Breast epithelium (tissue), 4 donors: ENCODE data around the gene SLC25A1. TPM values are rescaled to one million over a fixed set of nuclear protein-coding genes. Genes with fewer than 3 reads are reported as not detected.

Experiments
- DNase-seq, 2 donors: peaks; one replicate each; pipeline ENCODE4 v3.0.0-alpha.2; 2019; ENCODE audit warnings: low spot score in 2 of 2
- H3K27ac ChIP-seq, 2 donors: fragments of 200-600 bp; sonication (generic) in 1 of 2; one replicate each; pipeline ENCODE4 v1.5.1; 2016 to 2019; ENCODE audit warnings: mild to moderate bottlenecking in 1 of 2
- H3K27me3 ChIP-seq, 2 donors: fragments of 200-600 bp; sonication (generic) in 1 of 2; one replicate each; pipeline versions ENCODE4 v1.5.1 to v1.6.0; 2017 to 2019; ENCODE audit warnings: control low read depth in 1 of 2, mild to moderate bottlenecking in 1 of 2
- H3K36me3 ChIP-seq: fragments of 200-600 bp; one replicate; pipeline ENCODE4 v1.5.1; 2019
- H3K4me1 ChIP-seq, 2 donors: fragments of 200-600 bp; sonication (generic); one replicate each; pipeline ENCODE4 v1.5.1; 2016 to 2019; ENCODE audit warnings: control low read depth in 1 of 2
- H3K4me3 ChIP-seq, 3 donors: fragments of 200-600 bp; sonication (generic); 1 replicate in 2 of 3; 2 replicates in 1 of 3; pipeline ENCODE4 v1.5.1; 2016 to 2019; ENCODE audit warnings: mild to moderate bottlenecking in 3 of 3, moderate library complexity in 2 of 3
- H3K9me3 ChIP-seq, 2 donors: fragments of 200-600 bp; sonication (generic) in 1 of 2; one replicate each; pipeline ENCODE4 v1.5.1; 2016 to 2019; ENCODE audit warnings: control low read depth in 1 of 2
- CTCF ChIP-seq, 3 donors: fragments of 450-650 bp; IDR thresholded peaks; one replicate each; pipeline ENCODE4 v1.5.1; 2016 to 2017; ENCODE audit warnings: antibody characterized with exemption in 3 of 3, mild to moderate bottlenecking in 3 of 3, moderate library complexity in 3 of 3
- POLR2A ChIP-seq: fragments of 450-650 bp; IDR thresholded peaks from one replicate; pipeline ENCODE4 v1.6.1; 2016; ENCODE audit warnings: antibody characterized with exemption, mild to moderate bottlenecking, moderate library complexity
- POLR2AphosphoS5 ChIP-seq, 3 donors: sonication (generic); formaldehyde crosslinking; IDR thresholded peaks; one replicate each; pipeline ENCODE4 v1.6.1; 2017; ENCODE audit warnings: antibody characterized with exemption in 3 of 3
- intact Hi-C: fragments of 100-400 bp; cut with DNase I; formaldehyde crosslinking; loops from one replicate; pipeline ENCODE4 v1.15.1; 2023; ENCODE audit warnings: low total_unique reads
- total RNA-seq, 3 donors: library from RNA; depleted of rRNA; stranded (reverse); fragments of >200 nt; gene quantifications; one replicate each; pipeline ENCODE4 v1.1.0, GENCODE V29; 2016

Gene SLC25A1
- total RNA-seq, 3 donors from 2014 or later = 49.2 to 140 (median 50.2) TPM

GRCh38 chr22:19196841-19197612, 18.5 kb upstream of the SLC25A1 start:
- TF ChIP-seq POLR2A (no peak), CTCF (IDR thresholded peaks at IDR 0.05) (no peak), POLR2AphosphoS5 (IDR thresholded peaks at IDR 0.05) (no peak)
- Histone ChIP-seq H3K27me3 (no peaks in the 10 kb centered on the region), H3K36me3 (no peaks in the 10 kb centered on the region), H3K9me3 (no peaks in the 10 kb centered on the region), H3K4me1 (no peaks in the 10 kb centered on the region), H3K4me3 (no peak overlapping the region), H3K27ac (no peak overlapping the region)
- intact Hi-C loops = no loop called here
- no peak for DNase-seq

GRCh38 chr22:19195796-19196731, 17.5 kb upstream of the SLC25A1 start:
- H3K4me1 ChIP-seq = no peaks in the 10 kb centered on the region
- no peaks in the 10 kb centered on the region for H3K36me3 ChIP-seq
- intact Hi-C loops = no loop called here
- H3K9me3 ChIP-seq = no peaks in the 10 kb centered on the region
- H3K27ac ChIP-seq = no peak overlapping the region
- no peak overlapping the region for H3K4me3 ChIP-seq
- no peaks in the 10 kb centered on the region for H3K27me3 ChIP-seq
- DNase-seq = no peak
- TF ChIP-seq POLR2A (no peak), POLR2AphosphoS5 (IDR thresholded peaks at IDR 0.05) (no peak), CTCF (IDR thresholded peaks at IDR 0.05) (no peak)

GRCh38 chr22:19194766-19195536, 16.4 kb upstream of the SLC25A1 start:
- no peaks in the 10 kb centered on the region for H3K9me3 ChIP-seq
- no peak overlapping the region for H3K4me3 ChIP-seq
- TF ChIP-seq POLR2A = no peak
- no peak for TF ChIP-seq CTCF (IDR thresholded peaks at IDR 0.05)
- no peak for TF ChIP-seq POLR2AphosphoS5 (IDR thresholded peaks at IDR 0.05)
- intact Hi-C loops = no loop called here
- H3K36me3 ChIP-seq = no peaks in the 10 kb centered on the region
- H3K4me1 ChIP-seq = no peaks in the 10 kb centered on the region
- no peak for DNase-seq
- no peaks in the 10 kb centered on the region for H3K27me3 ChIP-seq
- no peak overlapping the region for H3K27ac ChIP-seq

- Histone ChIP-seq H3K4me1 (no peaks in the 10 kb centered on the region), H3K36me3 (no peaks in the 10 kb centered on the region), H3K27me3 (no peaks in the 10 kb centered on the region), H3K4me3 (no peak overlapping the region), H3K27ac (no peak overlapping the region), H3K9me3 (no peaks in the 10 kb centered on the region)
- DNase-seq = no peak
- intact Hi-C loops = no loop called here
- TF ChIP-seq POLR2A (no peak), CTCF (IDR thresholded peaks at IDR 0.05) (no peak), POLR2AphosphoS5 (IDR thresholded peaks at IDR 0.05) (no peak)
Observed at GRCh38 chr22:19193879-19194278, 15.3 kb upstream of the SLC25A1 start.
